Endothelial cell (in vitro differentiated cells): ENCODE measurements around the gene CKS1B. TPM values are rescaled to one million over a fixed set of nuclear protein-coding genes. Genes with fewer than 3 reads are reported as not detected.

Experiments
- DNase-seq: peaks from one replicate; pipeline ENCODE4 v3.0.0; 2021; ENCODE audit warnings: low spot score
- H3K27ac Mint-ChIP-seq: one replicate; pipeline ENCODE4 v1.8.0; 2021; ENCODE audit warnings: mixed read lengths, inconsistent platforms; ENCODE audit not compliant: unreplicated experiment
- H3K27me3 Mint-ChIP-seq: one replicate; pipeline ENCODE4 v1.8.0; 2021; ENCODE audit warnings: mild to moderate bottlenecking, moderate library complexity, mixed read lengths, inconsistent platforms; ENCODE audit not compliant: unreplicated experiment
- H3K36me3 Mint-ChIP-seq: one replicate; pipeline ENCODE4 v1.8.0; 2021; ENCODE audit warnings: mild to moderate bottlenecking, low read depth, mixed read lengths, inconsistent platforms; ENCODE audit not compliant: unreplicated experiment
- H3K4me1 Mint-ChIP-seq: one replicate; pipeline ENCODE4 v1.8.0; 2021; ENCODE audit warnings: mild to moderate bottlenecking, mixed read lengths, inconsistent platforms; ENCODE audit not compliant: unreplicated experiment
- H3K4me3 Mint-ChIP-seq: one replicate; pipeline ENCODE4 v1.8.0; 2021; ENCODE audit warnings: mild to moderate bottlenecking, mixed read lengths, inconsistent platforms; ENCODE audit not compliant: unreplicated experiment
- H3K9me3 Mint-ChIP-seq: one replicate; pipeline ENCODE4 v1.8.0; 2021; ENCODE audit warnings: mixed read lengths, inconsistent platforms; ENCODE audit not compliant: unreplicated experiment
- total RNA-seq: library from RNA; stranded (reverse); fragmentation: NEBNext Ultra II Directional; extraction: Animal tissue kit (Norgen Biotek cat#: 25700); gene quantifications from one replicate; pipeline ENCODE4 v1.2.1, GENCODE V29; 2021; ENCODE audit not compliant: unreplicated experiment
- TF ChIP-seq, protein P1 (sequence below): fragments of 200-600 bp; sonication (generic); IDR thresholded peaks from one replicate; pipeline ENCODE4 v1.5.0; 2021; ENCODE audit warnings: antibody characterized with exemption; ENCODE audit not compliant: unreplicated experiment

Gene CKS1B
- total RNA-seq, 1 donor from 2014 or later: 48.3 TPM

GRCh38 chr1:154998818-154999570 lies 24.5 kb downstream of the CKS1B start:
- Mint-ChIP-seq H3K36me3 (no peaks in the 10 kb centered on the region), H3K4me1 (peaks cover 21% of the 10 kb centered on the region), H3K27ac (peak overlapping the region; percentile 45), H3K27me3 (peaks cover 10% of the 10 kb centered on the region), H3K4me3 (peak overlapping the region; percentile 77), H3K9me3 (no peaks in the 10 kb centered on the region)
- peak; percentile 74 for DNase-seq
- TF ChIP-seq, protein P1, sequence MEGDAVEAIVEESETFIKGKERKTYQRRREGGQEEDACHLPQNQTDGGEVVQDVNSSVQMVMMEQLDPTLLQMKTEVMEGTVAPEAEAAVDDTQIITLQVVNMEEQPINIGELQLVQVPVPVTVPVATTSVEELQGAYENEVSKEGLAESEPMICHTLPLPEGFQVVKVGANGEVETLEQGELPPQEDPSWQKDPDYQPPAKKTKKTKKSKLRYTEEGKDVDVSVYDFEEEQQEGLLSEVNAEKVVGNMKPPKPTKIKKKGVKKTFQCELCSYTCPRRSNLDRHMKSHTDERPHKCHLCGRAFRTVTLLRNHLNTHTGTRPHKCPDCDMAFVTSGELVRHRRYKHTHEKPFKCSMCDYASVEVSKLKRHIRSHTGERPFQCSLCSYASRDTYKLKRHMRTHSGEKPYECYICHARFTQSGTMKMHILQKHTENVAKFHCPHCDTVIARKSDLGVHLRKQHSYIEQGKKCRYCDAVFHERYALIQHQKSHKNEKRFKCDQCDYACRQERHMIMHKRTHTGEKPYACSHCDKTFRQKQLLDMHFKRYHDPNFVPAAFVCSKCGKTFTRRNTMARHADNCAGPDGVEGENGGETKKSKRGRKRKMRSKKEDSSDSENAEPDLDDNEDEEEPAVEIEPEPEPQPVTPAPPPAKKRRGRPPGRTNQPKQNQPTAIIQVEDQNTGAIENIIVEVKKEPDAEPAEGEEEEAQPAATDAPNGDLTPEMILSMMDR: peak; percentile 83

- Mint-ChIP-seq H3K9me3 (no peaks in the 10 kb centered on the region), H3K27me3 (peaks cover 13% of the 10 kb centered on the region), H3K4me1 (peaks cover 22% of the 10 kb centered on the region), H3K36me3 (no peaks in the 10 kb centered on the region), H3K4me3 (peak overlapping the region; percentile 91), H3K27ac (peak overlapping the region; percentile 87)
- TF ChIP-seq, protein P1: no peak
- DNase-seq: peak; percentile 46
Observed at GRCh38 chr1:154999571-155000410, 25.3 kb downstream of the CKS1B start.

GRCh38 chr1:155000411-155000725 lies 25.9 kb downstream of the CKS1B start:
- H3K36me3 Mint-ChIP-seq: no peaks in the 10 kb centered on the region
- H3K27ac Mint-ChIP-seq: peak overlapping the region; percentile 87
- no peaks in the 10 kb centered on the region for H3K9me3 Mint-ChIP-seq
- DNase-seq: peak; percentile 31
- peaks cover 13% of the 10 kb centered on the region for H3K27me3 Mint-ChIP-seq
- TF ChIP-seq, protein P1: no peak
- peaks cover 19% of the 10 kb centered on the region for H3K4me1 Mint-ChIP-seq
- H3K4me3 Mint-ChIP-seq: peak overlapping the region; percentile 91

DNA sequence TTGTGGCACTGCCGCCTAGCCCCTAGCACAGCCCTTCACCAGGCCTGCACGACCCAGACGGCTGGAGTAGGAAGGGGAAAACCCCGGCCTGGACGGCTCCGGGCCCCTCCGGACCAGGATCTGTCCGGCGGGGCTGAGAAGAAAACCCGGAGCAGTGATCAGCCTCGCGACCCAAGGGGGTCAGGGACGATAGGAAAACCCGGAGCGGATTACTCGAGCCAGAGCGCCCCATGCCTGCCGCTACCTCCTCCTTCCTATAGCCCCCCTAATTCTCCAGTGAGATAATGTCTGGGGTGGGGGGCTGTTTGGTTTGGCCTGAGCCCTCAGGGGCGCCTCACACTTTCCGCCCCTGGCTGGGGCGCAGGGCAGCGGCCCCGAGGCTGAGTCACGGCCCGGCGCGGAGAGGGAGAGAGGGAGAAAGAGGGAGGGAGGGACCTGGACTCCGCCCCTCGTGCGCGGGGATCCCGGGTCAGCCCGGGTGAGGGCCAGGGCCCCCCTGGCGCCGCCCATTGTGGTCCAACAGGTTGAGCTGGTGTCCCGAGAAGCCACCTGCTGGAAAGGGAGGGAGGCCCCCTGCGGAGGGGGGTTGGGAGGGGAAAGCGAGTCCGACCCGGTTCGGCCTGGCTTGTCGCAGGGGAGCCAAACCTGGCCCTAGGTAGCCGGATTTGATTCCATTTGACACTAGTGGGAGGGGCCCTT lies 26.4 kb downstream of the CKS1B start:
- H3K4me3 Mint-ChIP-seq: peak overlapping the region; percentile 84
- DNase-seq: peak; percentile 82
- TF ChIP-seq, protein P1: no peak
- H3K36me3 Mint-ChIP-seq: no peaks in the 10 kb centered on the region
- no peak overlapping the region for H3K27ac Mint-ChIP-seq
- peaks cover 13% of the 10 kb centered on the region for H3K27me3 Mint-ChIP-seq
- H3K9me3 Mint-ChIP-seq: no peaks in the 10 kb centered on the region
- H3K4me1 Mint-ChIP-seq: peaks cover 22% of the 10 kb centered on the region
